HG02610 (cell line): ENCODE results near the gene USP11.
"Not testable (repeated sequence)": the region's sequence is repeated elsewhere in the genome, so short reads cannot be mapped to it uniquely, and the experiment has no call there.

Experiments
- ATAC-seq: cut with Tn5 transposase; IDR thresholded peaks from one replicate; pipeline ENCODE4 v1.9.1; 2021; ENCODE audit warnings: mild to moderate bottlenecking, moderate library complexity; ENCODE audit not compliant: unreplicated experiment

USP11 gene

DNA sequence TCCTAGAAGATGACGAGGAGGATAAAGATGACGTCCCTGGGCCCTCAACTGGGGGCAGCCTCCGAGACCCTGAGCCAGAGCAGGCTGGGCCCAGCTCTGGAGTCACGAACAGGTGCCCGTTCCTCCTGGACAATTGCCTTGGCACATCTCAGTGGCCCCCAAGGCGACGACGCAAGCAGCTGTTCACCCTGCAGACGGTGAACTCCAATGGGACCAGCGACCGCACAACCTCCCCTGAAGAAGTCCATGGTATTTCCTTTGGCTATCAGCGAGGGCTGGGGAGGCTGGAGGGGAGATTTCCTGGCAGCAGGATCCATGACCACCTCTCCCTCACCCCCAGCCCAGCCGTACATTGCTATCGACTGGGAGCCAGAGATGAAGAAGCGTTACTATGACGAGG is 11.9 kb downstream of the USP11 start:
- no peak for ATAC-seq

- ATAC-seq = no peak
These were observed 12.3 kb downstream of the USP11 start for GRCh38 chrX:47245156-47245555.

- ATAC-seq = no peak
These were observed 14.6 kb downstream of the USP11 start for GRCh38 chrX:47247206-47247998.

GRCh38 chrX:47247999-47248320 is 15.2 kb downstream of the USP11 start:
- no peak for ATAC-seq

DNA sequence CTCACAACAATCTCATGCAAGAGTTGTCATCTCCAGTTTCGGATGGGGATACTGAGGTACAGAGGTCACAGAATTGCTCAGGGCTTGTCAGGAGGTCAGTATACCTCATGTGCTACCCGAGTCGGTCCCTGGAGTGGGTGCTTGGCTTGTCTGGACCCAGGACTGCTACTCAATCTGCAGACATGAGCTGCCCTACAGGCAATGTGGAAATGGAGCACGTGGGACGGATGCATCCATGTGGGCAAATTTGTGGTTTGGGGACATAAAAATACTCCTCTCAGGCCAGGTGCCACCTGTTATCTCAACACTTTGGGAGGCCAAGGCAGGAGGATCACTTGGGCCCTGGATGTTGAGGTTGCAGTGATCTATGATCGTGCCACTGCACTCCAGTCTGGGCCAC is 15.8 kb downstream of the USP11 start:
- ATAC-seq = no peak

DNA sequence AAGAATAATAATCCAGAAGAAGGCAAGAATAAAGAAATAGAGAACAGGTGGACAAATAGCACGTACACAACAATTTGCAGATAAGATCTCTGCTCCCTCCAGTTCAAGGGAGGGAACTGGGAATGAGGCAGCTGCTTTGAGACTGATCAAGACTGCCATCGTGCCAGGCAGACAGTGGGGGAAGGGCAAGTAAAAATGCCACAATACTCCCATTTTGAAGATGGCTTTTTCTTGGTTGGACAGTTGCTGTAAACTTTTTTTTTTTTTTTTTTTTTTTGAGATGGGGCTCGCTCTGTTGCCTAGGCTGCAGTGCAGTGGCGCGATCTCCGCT is 17.2 kb downstream of the USP11 start:
- ATAC-seq = no peak

DNA sequence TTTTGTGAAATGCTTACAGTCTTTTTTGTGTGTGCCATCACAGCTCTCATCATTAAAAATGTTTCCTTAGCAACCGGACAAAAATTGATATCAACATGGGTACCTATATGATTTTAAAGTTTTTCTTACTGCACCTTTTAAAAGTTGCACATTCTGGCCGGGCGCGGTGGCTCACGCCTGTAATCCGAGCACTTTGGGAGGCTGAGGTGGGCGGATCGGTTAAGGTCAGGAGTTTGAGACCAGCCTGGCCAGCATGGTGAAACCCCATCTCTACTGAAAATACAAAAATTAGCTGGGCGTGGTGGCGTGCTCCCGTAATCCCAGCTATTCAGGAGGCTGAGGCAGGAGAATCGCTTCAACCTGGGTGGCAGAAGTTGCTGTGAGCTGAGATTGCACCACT is 24.8 kb downstream of the USP11 start:
- ATAC-seq = not testable (repeated sequence)

DNA sequence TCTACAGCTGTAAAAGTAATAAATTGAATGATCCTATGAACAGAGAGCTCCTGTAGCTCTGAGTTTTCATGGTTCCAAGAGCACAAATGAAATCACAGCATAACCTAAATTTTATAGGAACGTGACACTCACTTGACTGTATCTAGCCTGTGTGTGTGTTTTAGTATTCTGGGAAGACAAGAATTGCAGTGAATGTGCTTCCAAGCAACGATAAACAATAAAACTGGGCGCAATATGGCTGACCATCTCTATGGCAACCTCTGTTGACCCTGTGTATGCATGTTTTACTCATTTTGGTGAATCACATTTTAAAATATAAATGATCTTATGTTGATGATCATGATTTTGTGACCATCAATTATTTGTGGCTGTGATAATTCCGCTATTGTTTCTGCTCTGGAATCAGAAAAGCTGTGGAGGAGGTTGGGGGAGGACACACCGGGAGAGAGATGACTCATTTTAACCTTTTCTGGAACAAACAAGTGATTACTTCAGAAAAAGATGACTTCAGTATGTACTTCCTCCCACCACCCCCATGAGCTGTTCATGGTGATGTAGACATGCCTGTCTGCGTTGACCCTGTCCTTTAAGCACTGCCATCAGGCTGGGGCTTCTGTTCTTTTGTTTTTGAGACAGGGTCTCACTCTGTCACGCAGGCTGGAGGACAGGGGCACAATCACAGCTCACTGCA is 31.8 kb downstream of the USP11 start:
- ATAC-seq = no peak

DNA sequence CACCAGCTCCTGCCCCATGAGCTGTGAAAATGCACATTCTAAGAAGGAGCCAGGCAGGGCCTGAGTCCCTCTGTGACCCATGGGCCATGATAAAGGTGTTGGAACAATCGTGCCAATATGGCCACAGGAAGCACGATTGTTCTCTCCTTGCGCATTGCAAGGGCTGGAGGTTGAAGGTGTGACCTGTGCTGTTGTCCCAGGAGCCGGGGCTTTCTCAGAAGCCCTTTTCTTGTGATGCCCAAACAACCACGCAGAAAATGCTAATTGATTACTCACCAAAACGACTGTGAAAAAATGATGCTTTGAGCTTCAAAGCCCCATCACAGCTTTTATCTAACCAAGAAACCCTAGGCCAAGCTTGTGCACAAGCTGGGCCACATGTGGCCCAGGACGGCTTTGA is 33.8 kb downstream of the USP11 start:
- no peak for ATAC-seq

- ATAC-seq = no peak
These were observed 39.2 kb downstream of the USP11 start for GRCh38 chrX:47272013-47272408.

GRCh38 chrX:47273011-47273730 is 40.4 kb downstream of the USP11 start:
- no peak for ATAC-seq

DNA sequence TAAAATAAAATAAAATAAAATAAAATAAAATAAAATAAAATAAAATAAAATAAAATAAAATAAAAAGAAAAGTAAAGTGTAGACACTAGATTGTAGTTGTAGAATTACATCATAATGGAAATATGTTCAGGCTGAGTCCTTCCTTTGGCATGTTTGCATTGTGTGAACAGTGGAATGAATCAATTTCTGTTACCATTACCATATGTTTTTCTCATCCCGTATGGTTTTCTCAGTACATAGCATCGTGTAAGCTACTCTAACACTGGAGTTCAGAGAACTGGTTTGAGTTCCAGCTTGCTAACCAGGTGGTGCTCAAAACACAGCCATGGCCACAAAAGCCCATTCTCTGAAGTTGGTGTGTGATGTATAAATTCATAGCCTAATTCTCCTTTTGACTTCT is 45.9 kb downstream of the USP11 start:
- no peak for ATAC-seq

GRCh38 chrX:47283015-47283771 is 50.4 kb downstream of the USP11 start:
- no peak for ATAC-seq

DNA sequence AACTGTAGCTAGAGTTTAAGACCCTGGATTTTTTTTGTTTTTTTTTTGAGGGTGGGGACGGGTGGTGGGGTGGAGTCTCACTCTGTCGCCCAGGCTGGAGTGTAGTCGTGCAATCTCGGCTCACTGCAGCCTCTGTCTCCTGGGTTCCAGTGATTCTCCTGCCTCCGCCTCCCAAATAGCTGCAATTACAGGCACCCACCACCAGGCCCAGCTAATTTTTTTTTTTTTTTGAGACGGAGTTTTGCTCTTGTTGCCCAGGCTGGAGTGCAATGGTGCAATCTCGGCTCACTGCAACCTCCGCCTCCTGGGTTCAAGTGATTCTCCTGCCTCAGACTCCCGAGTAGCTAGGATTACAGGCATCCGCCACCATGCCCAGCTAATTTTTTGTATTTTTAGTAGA is 51.8 kb downstream of the USP11 start:
- ATAC-seq = not testable (repeated sequence)

- no peak for ATAC-seq
These were observed 53.1 kb downstream of the USP11 start for GRCh38 chrX:47285836-47286320.

GRCh38 chrX:47293106-47293505 is 60.3 kb downstream of the USP11 start:
- ATAC-seq = no peak

DNA sequence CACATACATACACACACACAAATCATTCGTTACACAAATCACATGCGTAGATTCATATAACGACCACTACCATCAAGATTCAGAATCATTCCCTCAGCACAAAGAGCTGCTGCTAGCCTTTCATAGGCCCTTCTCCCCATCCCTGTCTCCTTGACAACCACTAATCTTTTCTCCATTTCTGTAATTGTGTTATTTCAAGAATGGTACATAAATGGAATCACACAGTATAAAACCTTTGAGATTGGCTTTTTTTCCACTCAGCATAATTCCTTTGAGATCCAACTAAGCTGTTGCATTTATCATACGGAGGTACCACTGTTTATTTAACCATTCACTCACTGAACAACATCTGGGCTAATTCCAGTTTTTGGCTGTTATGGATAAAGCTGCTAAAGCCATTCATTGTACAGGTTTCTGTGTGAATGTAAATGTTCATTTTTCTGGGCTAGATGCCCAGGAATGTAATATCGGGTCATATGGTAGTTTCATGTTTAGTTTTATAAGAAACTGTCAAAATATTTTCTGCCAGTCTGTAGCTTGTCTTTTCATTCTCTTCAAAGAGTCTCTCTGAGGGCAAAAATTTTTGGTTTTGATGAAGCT is 64.1 kb downstream of the USP11 start:
- ATAC-seq = no peak

GRCh38 chrX:47297874-47298273 is 65.1 kb downstream of the USP11 start:
- no peak for ATAC-seq
